ACC112 (cell line): ENCODE measurements around the gene RABGEF1.
"Not testable (repeated sequence)": the region's sequence is repeated elsewhere in the genome, so short reads cannot be mapped to it uniquely, and the experiment has no call there.

ENCODE experiments used
- H2AFZ ChIP-seq: fragments of 200-600 bp; sonication (generic); one replicate; pipeline ENCODE4 v1.6.0; 2017; ENCODE audit warnings: antibody characterized with exemption, low read length; ENCODE audit not compliant: unreplicated experiment
- H3K27ac ChIP-seq: fragments of 200-600 bp; sonication (generic); 2 replicates; pipeline ENCODE4 v1.5.1; 2014; ENCODE audit warnings: low read depth, mild to moderate bottlenecking, antibody characterized with exemption, low read length, moderate library complexity
- H3K27me3 ChIP-seq: fragments of 200-600 bp; sonication (generic); 2 replicates; pipeline ENCODE4 v1.6.1; 2014; ENCODE audit warnings: mild to moderate bottlenecking, antibody characterized with exemption, low read length, moderate library complexity, mixed read lengths; ENCODE audit not compliant: insufficient read depth
- H3K36me3 ChIP-seq: fragments of 200-600 bp; sonication (generic); 2 replicates; pipeline ENCODE4 v1.6.1; 2016; ENCODE audit warnings: mild to moderate bottlenecking, antibody characterized with exemption, low read length, moderate library complexity, mixed read lengths; ENCODE audit not compliant: insufficient read depth
- H3K4me1 ChIP-seq: fragments of 200-600 bp; sonication (generic); one replicate; pipeline ENCODE4 v1.6.1; 2016; ENCODE audit warnings: low read length, mixed read lengths; ENCODE audit not compliant: insufficient read depth, unreplicated experiment, control insufficient read depth
- H3K4me3 ChIP-seq: fragments of 200-600 bp; sonication (generic); 2 replicates; pipeline ENCODE4 v1.5.1; 2014; ENCODE audit warnings: mild to moderate bottlenecking, low read depth, low read length
- H3K79me2 ChIP-seq: fragments of 200-600 bp; sonication (generic); one replicate; pipeline ENCODE4 v1.6.0; 2016; ENCODE audit warnings: low read length; ENCODE audit not compliant: control insufficient read depth, unreplicated experiment, insufficient read depth

RABGEF1 gene

GRCh38 chr7:66707825-66708224 is 32.7 kb upstream of the RABGEF1 start:
- Histone ChIP-seq H2AFZ (no peak overlapping the region), H3K27me3 (no peaks in the 10 kb centered on the region), H3K79me2 (peaks cover 4% of the 10 kb centered on the region), H3K27ac (no peak overlapping the region), H3K36me3 (peaks cover 32% of the 10 kb centered on the region), H3K4me3 (no peak overlapping the region), H3K4me1 (no peaks in the 10 kb centered on the region)

GRCh38 chr7:66710752-66711151 is 29.8 kb upstream of the RABGEF1 start:
- peaks cover 54% of the 10 kb centered on the region for H3K36me3 ChIP-seq
- not testable (repeated sequence) for H3K4me1 ChIP-seq, H2AFZ ChIP-seq, H3K79me2 ChIP-seq, H3K27ac ChIP-seq, H3K4me3 ChIP-seq, H3K27me3 ChIP-seq

- Histone ChIP-seq H3K4me1 (no peaks in the 10 kb centered on the region), H3K4me3 (no peak overlapping the region), H3K27ac (no peak overlapping the region), H2AFZ (no peak overlapping the region), H3K36me3 (peaks cover 46% of the 10 kb centered on the region), H3K79me2 (no peaks in the 10 kb centered on the region), H3K27me3 (no peaks in the 10 kb centered on the region)
Observed at GRCh38 chr7:66713687-66714086, 26.8 kb upstream of the RABGEF1 start.

GRCh38 chr7:66716634-66717033 is 23.9 kb upstream of the RABGEF1 start:
- H3K4me3 ChIP-seq, H3K27me3 ChIP-seq, H3K27ac ChIP-seq, H2AFZ ChIP-seq, H3K79me2 ChIP-seq, H3K4me1 ChIP-seq: not testable (repeated sequence)
- peaks cover 36% of the 10 kb centered on the region for H3K36me3 ChIP-seq

- no peaks in the 10 kb centered on the region for H3K4me1 ChIP-seq
- H3K4me3 ChIP-seq, result no peak overlapping the region
- H3K79me2 ChIP-seq, result no peaks in the 10 kb centered on the region
- H3K27ac ChIP-seq, result no peak overlapping the region
- H2AFZ ChIP-seq, result no peak overlapping the region
- H3K36me3 ChIP-seq, result peaks cover 34% of the 10 kb centered on the region
- H3K27me3 ChIP-seq, result no peaks in the 10 kb centered on the region
Observed at GRCh38 chr7:66720561-66720960, 20.0 kb upstream of the RABGEF1 start.

- Histone ChIP-seq H3K4me1 (no peaks in the 10 kb centered on the region), H3K4me3 (no peak overlapping the region), H3K27me3 (no peaks in the 10 kb centered on the region), H2AFZ (no peak overlapping the region), H3K79me2 (no peaks in the 10 kb centered on the region), H3K27ac (no peak overlapping the region), H3K36me3 (peaks cover 37% of the 10 kb centered on the region)
Observed at GRCh38 chr7:66725843-66726242, 14.7 kb upstream of the RABGEF1 start.

GRCh38 chr7:66727058-66727457 is 13.5 kb upstream of the RABGEF1 start:
- Histone ChIP-seq H3K79me2 (no peaks in the 10 kb centered on the region), H3K36me3 (peaks cover 37% of the 10 kb centered on the region), H3K27ac (no peak overlapping the region), H2AFZ (no peak overlapping the region), H3K4me1 (no peaks in the 10 kb centered on the region), H3K4me3 (no peak overlapping the region), H3K27me3 (no peaks in the 10 kb centered on the region)

GRCh38 chr7:66728571-66728970 is 12.0 kb upstream of the RABGEF1 start:
- Histone ChIP-seq H3K4me1 (no peaks in the 10 kb centered on the region), H3K4me3 (no peak overlapping the region), H3K27me3 (no peaks in the 10 kb centered on the region), H3K36me3 (peaks cover 28% of the 10 kb centered on the region), H2AFZ (no peak overlapping the region), H3K27ac (no peak overlapping the region), H3K79me2 (no peaks in the 10 kb centered on the region)

- no peaks in the 10 kb centered on the region for H3K4me1 ChIP-seq
- H3K36me3 ChIP-seq, result peaks cover 22% of the 10 kb centered on the region
- no peak overlapping the region for H3K4me3 ChIP-seq
- H3K27ac ChIP-seq, result no peak overlapping the region
- no peak overlapping the region for H2AFZ ChIP-seq
- H3K79me2 ChIP-seq, result no peaks in the 10 kb centered on the region
- no peaks in the 10 kb centered on the region for H3K27me3 ChIP-seq
Observed at GRCh38 chr7:66729274-66729673, 11.3 kb upstream of the RABGEF1 start.

GRCh38 chr7:66731986-66732385 is 8.5 kb upstream of the RABGEF1 start:
- Histone ChIP-seq H3K36me3 (peaks cover 22% of the 10 kb centered on the region), H3K27ac (no peak overlapping the region), H3K4me3 (no peak overlapping the region), H3K4me1 (no peaks in the 10 kb centered on the region), H3K79me2 (no peaks in the 10 kb centered on the region), H3K27me3 (no peaks in the 10 kb centered on the region), H2AFZ (no peak overlapping the region)

- Histone ChIP-seq H3K4me3 (no peak overlapping the region), H3K4me1 (no peaks in the 10 kb centered on the region), H3K27me3 (no peaks in the 10 kb centered on the region), H3K27ac (no peak overlapping the region), H3K79me2 (no peaks in the 10 kb centered on the region), H3K36me3 (peaks cover 22% of the 10 kb centered on the region), H2AFZ (no peak overlapping the region)
Observed at GRCh38 chr7:66732439-66732838, 8.1 kb upstream of the RABGEF1 start.
